WTC11 (cell line): ENCODE data around the gene OSR1. TPM values are rescaled to one million over a fixed set of nuclear protein-coding genes. Genes with fewer than 3 reads are reported as not detected.

ENCODE experiments used
- ATAC-seq: fragments of 200-7000 bp; cut with Tn5 transposase; 2 replicates; pipeline ENCODE4 v1.10.0; 2021; ENCODE audit warnings: mild to moderate bottlenecking, moderate library complexity
- CTCF ChIA-PET: fragments of 300-600 bp; sonication (Branson Sonifier 250); formaldehyde crosslinking; loops from one replicate; lab custom pipeline; 2021; ENCODE audit warnings: antibody characterized with exemption; lab: Charles Lee
- POLR2A ChIA-PET: fragments of 350-600 bp; sonication (Branson Sonifier 250); formaldehyde crosslinking; loops from one replicate; lab custom pipeline; 2021; ENCODE audit warnings: antibody characterized with exemption; lab: Charles Lee
- DNase-seq: peaks from one replicate; pipeline ENCODE4 v3.0.0; 2021; ENCODE audit warnings: low spot score
- H3K27ac Mint-ChIP-seq: 2 replicates; pipeline ENCODE4 v1.8.0; 2021; ENCODE audit warnings: mixed read lengths
- H3K27me3 Mint-ChIP-seq: 2 replicates; pipeline ENCODE4 v1.8.0; 2021; ENCODE audit warnings: low read depth, mild to moderate bottlenecking, moderate library complexity, mixed read lengths
- H3K36me3 Mint-ChIP-seq: 2 replicates; pipeline ENCODE4 v1.8.0; 2021; ENCODE audit warnings: mixed read lengths
- H3K4me1 Mint-ChIP-seq: 2 replicates; pipeline ENCODE4 v1.8.0; 2022; ENCODE audit warnings: mixed read lengths
- H3K4me3 Mint-ChIP-seq: 2 replicates; pipeline ENCODE4 v1.8.0; 2021; ENCODE audit warnings: mild to moderate bottlenecking, moderate library complexity, mixed read lengths
- H3K9me3 Mint-ChIP-seq: 2 replicates; pipeline ENCODE4 v1.8.0; 2021; ENCODE audit warnings: mixed read lengths
- ATF1 ChIP-seq: sonication (generic); formaldehyde crosslinking; IDR thresholded peaks from 2 replicates; pipeline ENCODE4 v1.8.1; 2023; ENCODE audit warnings: mild to moderate bottlenecking, moderate library complexity, missing genetic modification reagents
- ATF2 ChIP-seq: sonication (generic); formaldehyde crosslinking; IDR thresholded peaks from 2 replicates; pipeline ENCODE4 v1.8.1; 2022; ENCODE audit warnings: low read depth, missing genetic modification reagents, borderline replicate concordance
- CTCF ChIP-seq: fragments of 200-600 bp; IDR thresholded peaks from 2 replicates; pipeline ENCODE4 v1.8.0; 2022; ENCODE audit warnings: antibody characterized with exemption
- ELF4 ChIP-seq: sonication (generic); formaldehyde crosslinking; IDR thresholded peaks from 2 replicates; pipeline ENCODE4 v1.8.1; 2022; ENCODE audit warnings: low read depth, mild to moderate bottlenecking, moderate library complexity, missing genetic modification reagents
- FOXJ3 ChIP-seq: sonication (generic); formaldehyde crosslinking; IDR thresholded peaks from 2 replicates; pipeline ENCODE4 v1.9.0; 2021; ENCODE audit warnings: missing genetic modification reagents, mild to moderate bottlenecking, borderline replicate concordance
- FOXK1 ChIP-seq: sonication (generic); formaldehyde crosslinking; IDR thresholded peaks from 2 replicates; pipeline ENCODE4 v1.8.0; 2022; ENCODE audit warnings: mild to moderate bottlenecking, moderate library complexity, missing genetic modification reagents
- FOXP1 ChIP-seq: sonication (generic); formaldehyde crosslinking; IDR thresholded peaks from 2 replicates; pipeline ENCODE4 v1.8.0; 2022; ENCODE audit warnings: missing genetic modification reagents, mild to moderate bottlenecking, moderate library complexity, borderline replicate concordance
- GABPB1 ChIP-seq: sonication (generic); formaldehyde crosslinking; IDR thresholded peaks from 2 replicates; pipeline ENCODE4 v1.8.1; 2023; ENCODE audit warnings: mild to moderate bottlenecking, missing genetic modification reagents
- GRHL2 ChIP-seq: fragments of 250-450 bp; sonication (Bioruptor Pico); IDR thresholded peaks from 2 replicates; pipeline ENCODE4 v1.8.0; 2022; ENCODE audit warnings: mild to moderate bottlenecking, moderate library complexity; ENCODE audit not compliant: insufficient replicate concordance, severe bottlenecking
- GTF2I ChIP-seq: fragments of 250-450 bp; sonication (Bioruptor Pico); conservative IDR thresholded peaks from 2 replicates; pipeline ENCODE4 v1.4.0; 2021; ENCODE audit warnings: mild to moderate bottlenecking
- NFYB ChIP-seq: sonication (generic); formaldehyde crosslinking; conservative IDR thresholded peaks from 2 replicates; pipeline ENCODE4 v1.8.0; 2022; ENCODE audit warnings: low read depth, missing genetic modification reagents
- NR3C1 ChIP-seq: sonication (generic); formaldehyde crosslinking; conservative IDR thresholded peaks from 2 replicates; pipeline ENCODE4 v1.8.1; 2023; ENCODE audit warnings: low read depth, mild to moderate bottlenecking, missing genetic modification reagents
- PREB ChIP-seq: sonication (generic); formaldehyde crosslinking; IDR thresholded peaks from 2 replicates; pipeline ENCODE4 v1.8.1; 2022; ENCODE audit warnings: mild to moderate bottlenecking, missing genetic modification reagents, moderate library complexity, borderline replicate concordance
- RELA ChIP-seq: sonication (generic); formaldehyde crosslinking; IDR thresholded peaks from 2 replicates; pipeline ENCODE4 v1.8.1; 2022; ENCODE audit warnings: missing genetic modification reagents, mild to moderate bottlenecking, borderline replicate concordance
- RORB ChIP-seq: fragments of 250-450 bp; sonication (Bioruptor Pico); IDR thresholded peaks from 2 replicates; pipeline ENCODE4 v1.9.0; 2021; ENCODE audit warnings: mild to moderate bottlenecking
- SMAD3 ChIP-seq: sonication (generic); formaldehyde crosslinking; IDR thresholded peaks from 2 replicates; pipeline ENCODE4 v1.8.0; 2022; ENCODE audit warnings: missing genetic modification reagents, mild to moderate bottlenecking, borderline replicate concordance
- SOX15 ChIP-seq: fragments of 250-450 bp; sonication (Bioruptor Pico); IDR thresholded peaks from 2 replicates; pipeline ENCODE4 v1.9.0; 2021; ENCODE audit warnings: mild to moderate bottlenecking
- TCF7 ChIP-seq: sonication (generic); formaldehyde crosslinking; IDR thresholded peaks from 2 replicates; pipeline ENCODE4 v1.8.0; 2022; ENCODE audit warnings: mild to moderate bottlenecking, low read depth, missing genetic modification reagents, moderate library complexity
- TEAD4 ChIP-seq: sonication (generic); formaldehyde crosslinking; IDR thresholded peaks from 2 replicates; pipeline ENCODE4 v1.8.0; 2022; ENCODE audit warnings: mild to moderate bottlenecking, missing genetic modification reagents
- USF2 ChIP-seq: sonication (generic); formaldehyde crosslinking; IDR thresholded peaks from 2 replicates; pipeline ENCODE4 v1.8.1; 2023; ENCODE audit warnings: mild to moderate bottlenecking, missing genetic modification reagents, moderate library complexity
- ZNF263 ChIP-seq: sonication (generic); formaldehyde crosslinking; IDR thresholded peaks from 2 replicates; pipeline ENCODE4 v1.8.1; 2022; ENCODE audit warnings: low read depth, mild to moderate bottlenecking, moderate library complexity, missing genetic modification reagents
- ZNF317 ChIP-seq: sonication (generic); formaldehyde crosslinking; IDR thresholded peaks from 2 replicates; pipeline ENCODE4 v1.8.1; 2023; ENCODE audit warnings: low read depth, mild to moderate bottlenecking, moderate library complexity, missing genetic modification reagents, borderline replicate concordance
- ZNF423 ChIP-seq: fragments of 250-450 bp; sonication (Bioruptor Pico); IDR thresholded peaks from 2 replicates; pipeline ENCODE4 v2.1.2; 2022; ENCODE audit warnings: mild to moderate bottlenecking, moderate library complexity
- ZNF512 ChIP-seq: sonication (generic); formaldehyde crosslinking; IDR thresholded peaks from 2 replicates; pipeline ENCODE4 v1.8.1; 2022; ENCODE audit warnings: missing genetic modification reagents, borderline replicate concordance
- ZNF671 ChIP-seq: fragments of 250-450 bp; sonication (Bioruptor Pico); IDR thresholded peaks from 2 replicates; pipeline ENCODE4 v1.8.0; 2021; ENCODE audit warnings: mild to moderate bottlenecking
- total RNA-seq: library from RNA; stranded (reverse); gene quantifications from 3 replicates; pipeline ENCODE4 v1.2.3, GENCODE V29; 2021

The OSR1 gene
- total RNA-seq, 1 experiment from 2014 or later = 0.22 TPM

GRCh38 chr2:19378939-19379338 lies 20.5 kb upstream of the OSR1 start:
- no peaks in the 10 kb centered on the region for H3K36me3 Mint-ChIP-seq
- no peaks in the 10 kb centered on the region for H3K27me3 Mint-ChIP-seq
- ATAC-seq = no peak
- no peak overlapping the region for H3K4me3 Mint-ChIP-seq
- H3K9me3 Mint-ChIP-seq = peaks cover 21% of the 10 kb centered on the region
- CTCF ChIA-PET = interaction anchor here (1.9 kb wide), 1 partner anchor 23 kb away, joined by 6 read pairs; no protein-coding TSS in a partner anchor
- H3K4me1 Mint-ChIP-seq = peaks cover 4% of the 10 kb centered on the region
- TF ChIP-seq RELA (CRISPR knock-in tag) = no peak
- no peak for TF ChIP-seq FOXJ3
- TF ChIP-seq TCF7 (CRISPR knock-in tag) = no peak
- TF ChIP-seq NR3C1 (CRISPR knock-in tag) = no peak
- no peak for TF ChIP-seq GABPB1 (CRISPR knock-in tag)
- no peak for TF ChIP-seq USF2
- no peak for TF ChIP-seq RORB (CRISPR knock-in tag)
- no peak for TF ChIP-seq ZNF671 (CRISPR knock-in tag)
- TF ChIP-seq ELF4 (CRISPR knock-in tag) = no peak
- TF ChIP-seq SOX15 (CRISPR knock-in tag) = no peak
- TF ChIP-seq PREB (CRISPR knock-in tag) = no peak
- TF ChIP-seq ZNF512 (CRISPR knock-in tag) = no peak
- TF ChIP-seq ATF1 (CRISPR knock-in tag) = no peak
- TF ChIP-seq FOXP1 (CRISPR knock-in tag) = no peak
- TF ChIP-seq, all 79 proteins: peak for 0
- POLR2A ChIA-PET = no interaction called here
- H3K27ac Mint-ChIP-seq = no peak overlapping the region
- no peak for DNase-seq

- CTCF ChIA-PET = interaction anchor here (0.5 to 2.0 kb wide), 25 partner anchors 9 to 990 kb away, joined by 3 to 15 read pairs (median 4); partner anchors contain the start of gene OSR1
- H3K27me3 Mint-ChIP-seq = no peaks in the 10 kb centered on the region
- TF ChIP-seq CTCF = no peak
- no peak for TF ChIP-seq ZNF671 (CRISPR knock-in tag)
- TF ChIP-seq, all 79 proteins: peak for 0
- DNase-seq = no peak
- peaks cover 21% of the 10 kb centered on the region for H3K9me3 Mint-ChIP-seq
- H3K27ac Mint-ChIP-seq = no peak overlapping the region
- H3K4me3 Mint-ChIP-seq = no peak overlapping the region
- POLR2A ChIA-PET = no interaction called here
- H3K4me1 Mint-ChIP-seq = peaks cover 4% of the 10 kb centered on the region
- ATAC-seq = peak; percentile 84
- H3K36me3 Mint-ChIP-seq = no peaks in the 10 kb centered on the region
Measured at GRCh38 chr2:19377717-19378116, 19.3 kb upstream of the OSR1 start.

GRCh38 chr2:19373352-19373751 lies 14.9 kb upstream of the OSR1 start:
- H3K4me3 Mint-ChIP-seq = no peak overlapping the region
- ChIA-PET POLR2A (no interaction called here), CTCF (no interaction called here)
- ATAC-seq (peak; percentile 67), DNase-seq (no peak)
- no peaks in the 10 kb centered on the region for H3K4me1 Mint-ChIP-seq
- H3K36me3 Mint-ChIP-seq = no peaks in the 10 kb centered on the region
- H3K9me3 Mint-ChIP-seq = peaks cover 21% of the 10 kb centered on the region
- no peak overlapping the region for H3K27ac Mint-ChIP-seq
- peaks cover 8% of the 10 kb centered on the region for H3K27me3 Mint-ChIP-seq
- TF ChIP-seq FOXK1 (no peak), SMAD3 (CRISPR knock-in tag) (no peak), GTF2I (CRISPR knock-in tag) (no peak), TEAD4 (no peak), GRHL2 (CRISPR knock-in tag) (no peak), PREB (CRISPR knock-in tag) (no peak), NFYB (CRISPR knock-in tag) (no peak), ATF2 (CRISPR knock-in tag) (no peak), ZNF423 (CRISPR knock-in tag) (no peak), ZNF317 (CRISPR knock-in tag) (no peak), ZNF263 (CRISPR knock-in tag) (no peak)
